ENCODE results near the gene UBE2E2.
"Not testable (repeated sequence)": the region's sequence is repeated elsewhere in the genome, so short reads cannot be mapped to it uniquely, and the experiment has no call there.

Gene UBE2E2

DNA sequence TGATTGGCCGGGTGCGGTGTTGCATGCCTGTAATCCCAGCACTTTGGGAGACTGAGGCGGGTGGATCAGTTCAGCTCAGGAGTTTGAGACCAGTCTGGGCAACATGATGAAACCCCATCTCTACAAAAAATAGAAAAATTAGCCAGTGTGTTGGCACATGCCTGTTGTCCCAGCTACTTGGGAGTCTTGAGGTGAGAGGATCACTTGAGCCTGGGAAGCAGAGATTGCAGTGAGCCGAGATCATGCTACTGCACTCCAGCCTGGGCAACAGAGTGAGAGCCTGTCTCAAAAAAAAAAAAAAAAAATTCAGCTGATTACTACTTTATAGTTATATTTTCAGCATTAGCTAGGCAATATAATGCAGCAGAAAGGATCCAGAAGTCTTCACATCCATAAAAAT is 133.7 kb downstream of the UBE2E2 start:
- DNase-seq = not testable (repeated sequence)

DNA sequence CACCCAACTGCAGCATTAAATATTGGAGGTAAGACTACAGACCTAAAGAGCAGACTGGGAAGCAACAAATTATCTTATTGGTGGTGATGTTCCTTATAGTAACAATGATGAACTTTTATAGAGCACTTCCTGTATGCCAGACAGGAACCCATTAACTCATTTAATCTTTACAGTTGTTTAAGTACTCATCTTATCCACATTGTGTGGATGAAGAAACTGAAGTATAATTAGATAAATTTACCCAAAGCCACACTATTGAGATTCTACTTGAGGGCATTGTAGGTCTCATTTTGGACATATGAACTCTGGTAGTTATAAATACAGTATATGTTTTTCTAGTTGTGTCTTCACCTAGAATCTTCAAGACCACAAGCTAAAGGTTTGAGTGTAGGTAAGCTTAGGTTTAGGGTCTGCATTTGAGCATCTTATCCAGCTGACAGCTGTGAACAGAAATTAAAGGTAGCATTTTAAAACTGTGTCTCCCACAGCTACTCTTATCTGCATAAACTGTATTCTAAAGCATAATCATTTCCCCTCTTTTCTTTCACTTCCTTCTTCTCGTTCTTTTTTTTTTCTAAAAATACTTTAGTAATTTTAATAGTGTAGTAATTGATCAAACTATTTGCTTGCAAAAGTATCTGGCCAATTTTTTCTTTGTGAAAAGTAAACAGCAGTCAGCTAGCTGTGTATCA is 138.2 kb downstream of the UBE2E2 start:
- no peak for DNase-seq

DNA sequence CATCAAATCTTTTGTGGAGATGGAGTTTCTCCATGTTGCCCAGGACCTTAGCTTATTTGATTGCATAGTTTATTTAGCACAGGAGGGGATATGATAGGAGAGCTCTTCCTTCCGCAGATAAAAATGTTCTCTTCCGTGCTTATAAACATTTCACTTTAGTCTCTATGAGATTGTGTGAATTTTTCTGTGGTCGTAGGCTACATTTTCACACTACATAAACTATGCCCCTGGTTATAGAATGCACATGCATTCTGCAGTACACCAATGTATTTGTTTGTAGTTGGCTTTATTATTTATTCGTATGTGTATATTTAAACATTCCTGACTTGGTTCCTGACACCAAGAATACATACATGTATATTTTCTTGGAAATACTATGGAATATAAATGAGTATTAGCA is 139.2 kb downstream of the UBE2E2 start:
- DNase-seq = no peak

DNA sequence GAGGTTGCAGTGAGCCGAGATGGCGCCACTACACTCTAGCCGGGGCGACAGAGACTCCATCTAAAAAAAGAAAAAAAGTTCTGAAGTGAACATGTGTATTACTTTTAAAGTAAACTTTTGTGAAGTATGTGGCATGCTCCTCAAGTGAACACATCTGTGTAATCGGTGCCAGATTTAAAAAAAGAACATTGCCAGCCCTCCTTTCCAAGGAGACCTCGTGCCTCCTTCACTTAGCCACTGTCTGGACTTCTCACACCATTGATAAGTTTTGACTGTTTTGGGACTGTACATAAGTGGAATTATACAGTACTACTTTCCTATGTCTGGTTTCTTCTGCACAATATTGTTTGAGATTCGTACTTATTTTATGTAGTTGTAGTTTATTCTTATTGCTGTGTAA is 140.4 kb downstream of the UBE2E2 start:
- DNase-seq = no peak

DNA sequence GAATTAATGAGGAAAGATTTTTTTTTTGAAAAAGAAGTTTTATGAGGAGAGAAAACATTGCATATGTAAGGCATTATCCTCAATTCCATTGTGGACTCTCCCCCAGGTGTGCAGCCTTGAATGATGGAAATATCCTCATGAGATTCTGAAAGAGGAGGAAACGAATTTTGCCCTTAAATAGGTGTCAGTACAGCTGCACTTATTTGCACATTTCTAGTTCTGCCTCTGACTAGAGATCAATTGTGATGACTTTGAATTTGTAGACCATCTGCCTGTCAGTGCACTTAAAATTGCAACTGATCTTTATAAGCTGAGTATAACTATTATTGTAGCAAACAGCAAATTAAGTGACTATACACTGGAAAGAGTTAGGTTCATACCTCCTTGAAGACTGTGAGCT is 141.8 kb downstream of the UBE2E2 start:
- no peak for DNase-seq

DNA sequence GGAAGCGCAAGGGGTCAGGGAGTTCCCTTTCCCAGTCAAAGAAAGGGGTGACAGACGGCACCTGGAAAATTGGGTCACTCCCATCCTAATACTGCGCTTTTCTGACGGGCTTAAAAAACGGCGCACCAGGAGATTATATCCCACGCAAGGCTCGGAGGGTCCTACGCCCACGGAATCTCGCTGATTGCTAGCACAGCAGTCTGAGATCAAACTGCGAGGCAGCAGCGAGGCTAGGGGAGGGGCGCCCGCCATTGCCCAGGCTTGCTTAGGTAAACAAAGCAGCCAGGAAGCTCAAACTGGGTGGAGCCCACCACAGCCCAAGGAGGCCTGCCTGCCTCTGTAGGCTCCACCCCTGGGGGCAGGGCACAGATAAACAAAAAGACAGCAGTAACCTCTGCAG is 146.3 kb downstream of the UBE2E2 start:
- DNase-seq = not testable (repeated sequence)

DNA sequence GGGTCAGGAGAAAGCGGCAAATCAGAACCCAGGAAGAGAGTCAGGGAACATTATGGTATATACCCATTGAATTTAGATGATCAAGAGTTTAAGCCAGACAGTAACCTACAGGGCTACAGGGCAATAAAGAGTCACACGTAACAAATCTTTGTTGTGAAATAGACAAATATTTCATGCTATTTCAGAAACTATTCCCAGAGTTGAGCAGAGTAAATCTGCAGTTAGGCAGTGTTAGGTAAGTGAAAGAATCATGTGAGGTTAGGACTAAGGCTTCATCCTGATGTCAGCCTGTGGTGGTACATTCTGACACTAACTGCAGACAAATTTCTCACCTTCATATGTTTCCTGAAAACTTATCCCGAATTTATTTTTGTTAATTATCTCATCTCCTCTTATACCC is 153.0 kb downstream of the UBE2E2 start:
- DNase-seq = no peak

DNA sequence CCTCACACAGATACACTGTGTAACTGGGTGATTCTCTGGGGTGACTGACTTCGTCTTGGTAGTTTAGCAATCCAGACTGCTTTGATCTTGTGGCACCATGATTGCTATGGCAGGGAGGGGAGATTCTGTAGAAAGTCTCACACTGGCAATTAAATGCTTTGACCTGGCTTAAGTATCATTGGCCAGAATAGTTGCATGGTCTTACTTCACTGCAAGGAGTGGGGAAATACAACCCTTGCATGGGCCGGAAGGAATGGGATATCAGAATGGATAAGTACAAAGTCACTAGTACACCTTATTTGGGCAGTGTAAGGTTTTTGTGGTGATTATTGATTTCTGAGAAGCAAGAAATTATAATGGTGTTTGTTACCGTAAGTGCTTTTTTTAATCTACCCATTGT is 153.8 kb downstream of the UBE2E2 start:
- no peak for DNase-seq

DNA sequence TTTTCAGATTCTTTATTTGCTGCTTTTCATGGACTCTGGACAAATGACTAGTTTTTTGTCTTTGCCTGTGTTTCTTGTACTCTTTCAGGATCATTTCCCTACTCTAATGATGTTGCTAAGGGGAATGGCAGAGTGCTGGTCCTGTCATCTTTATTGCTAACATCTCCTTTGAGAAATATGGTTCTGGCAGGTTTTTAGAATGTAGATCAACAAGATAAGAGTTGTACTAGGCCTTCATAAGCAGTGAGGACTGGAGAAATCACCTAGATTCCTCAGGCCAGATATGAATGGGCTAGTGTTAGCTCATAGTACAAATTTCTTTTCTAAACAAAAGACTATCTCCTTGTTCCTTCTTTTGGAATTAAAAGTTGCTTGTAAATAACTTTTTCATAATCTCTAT is 156.0 kb downstream of the UBE2E2 start:
- DNase-seq = no peak

DNA sequence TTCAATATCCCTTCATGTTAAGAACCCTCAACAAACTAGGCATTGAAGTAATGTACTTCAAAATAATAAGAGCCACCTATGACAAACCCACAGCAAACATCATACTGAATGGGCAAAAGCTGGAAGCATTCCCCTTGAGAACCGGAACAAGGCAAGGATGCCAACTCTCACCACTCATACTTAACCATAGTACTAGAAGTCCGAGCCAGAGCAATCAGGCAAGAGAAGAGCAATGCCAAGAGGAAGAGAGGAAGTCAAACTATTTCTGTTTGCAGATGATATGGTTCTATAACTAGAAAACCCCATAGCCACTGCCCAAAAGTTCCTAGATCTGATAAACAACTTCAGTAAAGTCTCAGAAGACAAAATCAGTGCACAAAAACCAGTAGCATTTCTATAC is 161.9 kb downstream of the UBE2E2 start:
- DNase-seq = no peak

DNA sequence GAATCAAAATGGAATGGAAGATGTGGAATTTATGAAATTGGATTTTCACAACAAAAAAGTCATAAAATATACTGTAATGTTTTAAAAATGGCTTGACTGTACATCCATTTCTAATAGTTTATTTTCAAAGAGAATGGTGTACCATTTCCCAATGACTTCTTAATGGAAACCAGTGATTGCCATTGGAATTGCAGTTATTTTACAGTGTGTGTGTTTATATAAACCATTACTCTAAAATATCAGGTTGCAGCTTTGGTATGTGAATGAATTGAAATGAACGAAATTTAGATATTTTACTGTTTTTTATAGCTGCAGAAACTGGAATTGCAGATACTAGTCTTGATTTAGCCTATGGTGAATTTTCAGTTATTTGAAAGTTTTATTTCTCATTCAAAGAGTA is 165.6 kb downstream of the UBE2E2 start:
- no peak for DNase-seq

DNA sequence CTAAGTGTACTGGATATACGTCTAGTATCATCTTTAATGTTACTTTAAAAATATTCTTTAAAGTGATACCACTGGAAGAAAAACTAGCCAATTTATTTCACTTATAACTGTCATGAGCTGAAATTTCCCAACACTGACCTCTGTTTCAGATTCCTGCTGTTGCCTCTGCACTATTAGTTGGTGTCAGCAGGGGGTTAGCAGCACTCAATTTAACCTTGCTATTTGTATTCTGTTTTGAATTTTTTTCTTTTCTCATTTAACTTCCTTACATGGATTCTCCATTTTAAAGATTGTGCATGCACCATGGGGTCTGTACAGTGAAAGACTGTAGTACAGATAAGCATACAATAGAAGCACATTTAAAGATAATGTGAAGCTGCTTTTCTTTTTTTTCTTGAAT is 169.2 kb downstream of the UBE2E2 start:
- DNase-seq = no peak

DNA sequence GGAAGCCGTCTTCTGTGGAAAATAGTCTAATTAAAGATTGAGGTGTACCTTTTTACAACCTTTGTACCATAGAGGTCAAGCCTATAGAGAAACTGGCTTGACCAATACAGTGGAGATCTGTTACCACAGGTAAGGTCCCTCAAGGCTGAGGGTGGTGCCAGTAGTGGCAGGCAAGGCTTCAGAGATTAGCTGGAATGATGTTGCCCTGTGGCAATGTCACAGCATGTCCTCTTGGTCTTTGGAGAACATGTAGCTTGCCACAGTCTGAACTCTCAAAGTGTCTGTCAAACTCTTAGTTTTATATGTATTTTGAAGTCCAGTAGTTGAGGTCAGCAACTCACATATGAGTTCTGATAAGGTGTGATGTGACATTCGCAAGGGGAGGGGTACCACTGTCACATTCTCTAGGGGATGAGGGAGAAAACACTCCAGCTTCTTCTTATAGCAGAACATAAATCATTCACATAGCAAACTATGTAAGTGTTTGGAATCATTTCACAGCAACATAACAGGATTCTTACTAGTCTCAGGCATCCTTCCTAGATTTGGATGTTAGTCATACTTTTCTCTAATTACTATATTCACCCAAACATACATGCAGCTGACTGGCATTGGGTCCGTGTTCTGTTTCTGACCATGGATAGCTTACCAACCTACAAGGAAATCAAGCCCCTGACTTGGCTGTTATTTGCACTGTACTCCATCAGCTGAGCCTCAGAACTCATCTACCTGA is 173.6 kb downstream of the UBE2E2 start:
- no peak for DNase-seq

DNA sequence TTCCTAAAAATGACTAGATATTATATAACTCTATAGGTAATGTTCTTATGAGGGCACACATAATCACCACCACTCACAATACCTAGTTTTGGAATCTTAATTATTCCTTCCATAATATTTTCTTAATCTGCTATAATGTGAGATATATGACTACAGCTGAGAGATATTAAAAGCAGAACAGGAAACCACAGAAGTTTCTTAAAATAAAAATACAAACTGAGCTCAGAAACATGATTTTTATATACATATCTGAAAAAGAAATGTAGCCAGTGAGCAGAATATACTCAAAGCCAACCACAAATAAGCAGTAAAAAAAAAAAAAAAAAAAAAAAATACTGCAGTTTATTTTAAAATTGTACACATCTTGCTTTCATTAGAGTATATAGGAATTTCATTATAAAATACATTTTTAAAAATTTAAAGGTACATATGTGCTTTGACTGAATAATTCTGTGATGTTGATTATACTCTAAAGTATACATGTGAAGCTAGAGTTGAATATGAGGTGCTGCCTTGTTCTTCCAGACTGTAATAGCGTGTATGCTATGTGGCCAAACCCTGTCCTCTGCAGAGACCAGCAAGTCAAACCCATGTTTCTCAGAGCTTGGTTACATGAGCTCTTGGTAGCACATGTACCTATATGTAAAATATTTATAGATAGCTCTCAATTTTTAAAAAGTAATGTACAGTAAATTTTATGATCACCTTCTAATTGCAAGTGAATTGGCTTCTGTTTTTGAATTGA is 175.0 kb downstream of the UBE2E2 start:
- DNase-seq = no peak

DNA sequence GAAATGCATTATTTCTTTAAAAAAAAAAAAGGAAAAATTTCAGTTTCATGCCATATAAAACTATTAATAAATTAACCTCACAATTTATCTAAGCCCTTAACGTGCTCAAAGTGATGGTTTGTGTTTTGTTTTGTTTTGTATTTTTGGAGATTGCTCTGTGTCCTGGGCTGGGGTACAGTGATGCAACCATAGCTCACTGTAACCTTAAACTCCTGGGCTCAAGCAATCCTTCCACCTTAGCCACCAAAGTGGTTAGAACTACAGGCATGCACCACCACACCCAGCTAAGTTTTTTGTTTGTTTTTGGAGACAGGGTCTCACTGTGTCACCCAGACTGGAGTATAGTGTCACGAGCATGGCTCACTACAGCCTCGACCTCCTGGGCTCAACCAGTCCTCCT is 180.7 kb downstream of the UBE2E2 start:
- DNase-seq = no peak

DNA sequence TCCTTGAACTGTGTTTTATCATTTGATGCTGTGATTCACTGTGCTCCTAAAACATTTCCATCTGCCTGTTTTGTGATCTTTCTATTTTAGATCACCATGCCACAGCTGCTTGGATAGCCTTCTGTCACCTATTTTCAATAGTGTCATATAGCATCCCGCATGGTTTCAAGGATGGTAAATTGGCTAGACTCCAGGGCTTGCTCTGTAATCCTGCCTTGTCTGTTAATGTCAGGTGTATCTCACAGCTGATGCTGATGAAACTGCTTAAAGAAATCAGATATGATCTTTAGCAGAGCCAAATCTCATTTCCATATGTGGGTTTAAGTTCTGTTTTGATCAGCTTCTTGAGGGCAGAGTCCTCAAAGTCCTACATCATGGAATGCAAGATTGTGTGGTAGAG is 182.2 kb downstream of the UBE2E2 start:
- DNase-seq = no peak

DNA sequence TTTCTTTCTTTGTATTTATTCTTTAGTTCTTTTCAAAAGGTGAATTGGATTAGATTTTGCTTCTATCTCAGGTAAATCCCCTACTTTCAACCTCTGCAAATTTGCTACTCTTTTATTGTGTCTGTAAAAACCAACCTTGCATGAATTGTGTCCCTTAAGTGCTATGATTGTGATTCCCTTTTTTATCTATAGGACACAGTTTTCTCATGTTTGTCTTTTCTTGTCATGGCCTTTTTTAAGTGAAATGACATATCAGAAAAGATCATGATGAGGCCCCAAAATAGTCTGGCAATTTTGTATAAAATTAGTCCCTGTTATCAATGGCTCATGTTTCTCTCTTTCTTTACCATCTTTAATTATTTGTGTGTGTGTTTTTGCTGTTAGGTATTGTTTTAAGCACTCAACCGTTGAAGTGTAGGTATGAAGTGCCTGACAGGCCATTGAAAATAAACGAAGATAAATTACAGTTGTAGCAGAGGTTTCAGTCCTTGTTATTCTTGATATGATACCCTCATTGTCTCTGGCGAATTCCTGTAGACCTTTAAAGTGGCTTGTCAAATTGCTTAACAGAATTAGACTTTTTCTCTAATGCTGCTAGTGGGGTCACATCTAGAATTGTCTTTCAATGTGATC is 184.3 kb downstream of the UBE2E2 start:
- no peak for DNase-seq

DNA sequence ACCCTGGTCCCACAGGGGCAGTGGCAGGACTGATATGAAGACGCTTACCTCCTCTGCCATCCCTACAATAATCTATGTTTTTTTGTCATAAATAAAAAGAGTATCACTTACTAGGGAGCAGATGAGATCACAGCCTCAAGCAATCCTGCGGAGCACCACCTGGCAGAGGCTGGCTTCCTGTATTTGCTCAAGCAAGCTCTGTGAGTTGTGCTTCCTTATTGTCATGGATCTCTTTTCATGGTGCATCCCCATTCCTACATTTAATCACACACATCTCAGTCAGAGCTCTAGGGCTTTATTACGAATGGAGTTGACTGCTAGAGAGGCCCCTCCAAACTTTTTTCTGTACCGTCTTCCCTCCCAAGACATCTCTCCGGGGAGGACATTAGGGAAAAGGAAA is 186.0 kb downstream of the UBE2E2 start:
- DNase-seq = no peak

DNA sequence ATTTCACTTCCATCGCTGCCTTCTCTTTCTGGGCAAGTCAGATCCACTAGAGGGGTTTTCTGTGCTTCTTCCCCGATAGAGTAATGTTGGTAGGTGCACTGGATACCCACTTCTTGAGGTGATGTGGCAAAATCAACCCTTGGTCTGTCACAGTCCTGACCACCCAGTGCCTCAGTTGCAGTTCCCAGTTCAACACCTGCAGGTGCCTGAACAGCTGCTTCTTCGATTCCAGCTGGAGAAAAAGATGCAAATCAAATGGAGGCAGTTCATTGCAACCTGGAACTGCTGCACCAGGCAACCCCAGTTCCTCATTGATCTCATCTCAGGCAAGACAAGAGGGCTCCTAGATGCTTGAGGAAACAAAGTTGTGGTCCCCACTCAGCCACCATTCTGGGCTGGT is 186.6 kb downstream of the UBE2E2 start:
- DNase-seq = no peak

DNA sequence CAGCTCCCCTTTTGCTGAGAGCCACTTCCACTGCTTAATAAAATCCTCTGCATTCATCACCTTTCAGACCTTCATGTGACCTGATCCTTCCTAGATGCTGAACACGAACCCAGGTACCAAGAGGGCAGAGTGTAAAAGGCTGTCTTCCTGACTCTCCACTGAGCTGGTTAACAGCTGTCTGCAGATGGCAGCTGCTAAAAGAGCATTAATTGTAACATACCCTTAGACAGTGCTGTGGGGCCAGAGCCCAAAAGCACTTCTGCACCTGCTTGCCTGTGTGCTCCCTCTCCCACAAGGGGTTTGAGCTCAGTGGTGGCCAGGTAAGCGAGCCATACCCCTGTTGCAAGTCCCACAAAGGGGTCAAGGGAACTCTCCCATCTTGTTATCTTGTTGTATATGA is 187.3 kb downstream of the UBE2E2 start:
- DNase-seq = no peak

DNA sequence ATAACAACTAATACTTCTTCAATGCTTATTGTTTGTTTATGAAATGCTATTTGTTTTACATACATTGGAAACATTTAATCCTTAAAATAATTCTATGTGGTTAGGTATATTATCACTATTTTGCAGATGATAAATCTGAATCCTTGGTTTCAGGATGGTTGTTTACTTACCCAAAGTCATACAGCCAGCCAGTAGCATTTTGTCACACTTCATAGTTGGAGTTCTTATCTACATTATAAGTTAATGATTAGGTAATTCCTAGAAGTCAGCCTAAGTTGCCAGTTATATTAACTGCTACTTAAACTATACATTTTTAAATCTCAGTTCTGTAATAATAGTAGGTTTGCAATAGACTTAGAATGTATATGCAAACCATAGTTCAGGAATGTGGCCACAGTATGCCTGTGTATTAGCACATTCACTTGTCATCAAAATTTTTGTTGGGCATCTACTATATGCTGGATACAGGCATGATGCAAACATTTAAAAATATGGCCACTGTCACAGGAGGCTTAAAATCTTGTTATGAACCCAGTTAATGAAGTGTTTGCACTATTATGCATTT is 187.9 kb downstream of the UBE2E2 start:
- no peak for DNase-seq

DNA sequence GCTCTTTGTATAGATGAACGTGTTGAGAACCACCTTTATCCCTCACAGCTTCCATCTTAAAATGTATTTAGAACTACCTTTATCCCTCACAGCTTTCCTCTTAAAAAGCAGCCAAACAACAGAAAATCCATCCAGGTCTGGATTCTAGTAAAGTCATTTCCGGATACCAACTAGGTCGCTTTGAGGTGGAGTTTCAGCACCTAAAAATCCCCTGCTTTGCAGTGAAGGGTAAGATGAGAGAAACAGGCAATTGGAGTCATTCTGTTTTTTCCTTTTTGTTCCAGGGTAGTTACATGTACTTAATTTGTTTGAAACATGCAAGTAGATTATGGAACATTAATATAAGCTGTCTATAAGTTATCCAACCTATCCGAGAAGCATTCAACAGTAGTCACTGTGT is 192.0 kb downstream of the UBE2E2 start:
- no peak for DNase-seq

DNA sequence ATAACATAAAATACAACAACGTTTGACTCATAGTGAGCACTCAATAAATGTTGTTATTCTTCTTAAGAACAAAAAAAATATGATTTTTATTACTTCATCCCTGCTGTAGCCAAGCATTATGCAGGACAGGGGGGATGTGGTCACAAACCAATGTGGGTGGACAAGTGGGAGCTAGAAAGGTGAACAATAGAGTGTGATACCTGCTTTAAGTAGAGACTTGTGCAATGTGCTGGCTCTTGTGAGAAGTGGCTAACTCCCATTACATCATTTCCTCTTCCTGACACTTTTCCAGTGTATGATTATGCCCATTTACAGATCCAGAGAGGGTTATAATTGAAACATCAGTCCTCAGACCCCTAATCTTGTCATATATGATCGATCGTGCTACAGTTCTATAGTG is 193.6 kb downstream of the UBE2E2 start:
- DNase-seq = no peak
